ENCODE measurements around the gene PALD1. TPM values are rescaled to one million over a fixed set of nuclear protein-coding genes. Genes with fewer than 3 reads are reported as not detected.

The PALD1 gene
- total RNA-seq, 1 experiment from 2014 or later, result 33.1 TPM

- BruUV-seq (replicated peaks), result no TSS peak
- Histone ChIP-seq H3K36me3 (ENCODE audit: control insufficient read depth in 1 of 2, insufficient read depth in 2 of 2, low read length in 2 of 2) (no peaks in the 10 kb centered on the region; a peak in 1 of 4 replicates), H3K27ac (ENCODE audit: low read depth, low read length) (no peak overlapping the region), H3K9me2 (ENCODE audit: insufficient read depth) (no peaks in the 10 kb centered on the region), H3K79me2 (ENCODE audit: insufficient read depth, low read length) (peaks cover 89% of the 10 kb centered on the region), H3K9me3 (ENCODE audit: control insufficient read depth in 1 of 2, insufficient read depth in 1 of 2, low read depth in 1 of 2, low read length in 2 of 2) (no peaks in the 10 kb centered on the region), H2AFZ (ENCODE audit: low read depth, low read length, poor library complexity, severe bottlenecking) (no peak overlapping the region), H3K4me3 (replicated peaks in 1 of 2; ENCODE audit: low read depth in 1 of 2, low read length in 2 of 2) (no peak overlapping the region), H3K9ac (ENCODE audit: low read length) (no peak overlapping the region), H3K4me2 (ENCODE audit: low read length) (no peak overlapping the region), H4K20me1 (ENCODE audit: insufficient read depth) (no peaks in the 10 kb centered on the region), H3K4me1 (ENCODE audit: control insufficient read depth in 1 of 2, insufficient read depth in 2 of 2, low read length in 2 of 2) (no peaks in the 10 kb centered on the region), H3K27me3 (ENCODE audit: insufficient read depth, low read length) (no peaks in the 10 kb centered on the region)
- ChIA-PET CTCF (interaction anchor here (1.4 kb wide), 1 partner anchor 278 kb away, joined by 3 read pairs; no protein-coding TSS in a partner anchor), POLR2A (no interaction called here), RAD21 (ENCODE audit: low non-redundant PET in 1 of 2, low total read pairs in 2 of 2, uncharacterized antibody in 2 of 2, unreplicated experiment in 2 of 2) (no interaction called here)
- no peak for ATAC-seq
- DNase-seq (ENCODE audit: low read depth, low spot score), result no peak
- TF ChIP-seq JUND (IDR thresholded peaks at IDR 0.05), result no peak
- no peak for TF ChIP-seq ZFX (IDR thresholded peaks at IDR 0.05)
- no peak for TF ChIP-seq REST (IDR thresholded peaks at IDR 0.05; ENCODE audit: low read depth)
- no peak for TF ChIP-seq CTCF (IDR thresholded peaks at IDR 0.05 in 2 of 3, conservative IDR thresholded peaks at IDR 0.05 in 1 of 3; ENCODE audit: borderline replicate concordance in 1 of 3, insufficient read depth in 1 of 3, low read depth in 2 of 3, low read length in 2 of 3)
- TF ChIP-seq ZNF274 (IDR thresholded peaks at IDR 0.05; ENCODE audit: low read depth, low read length), result no peak
- no peak for TF ChIP-seq YY1 (IDR thresholded peaks at IDR 0.05; ENCODE audit: extremely low read depth, insufficient replicate concordance, low read depth, low read length)
- no peak for TF ChIP-seq CBX3 (IDR thresholded peaks at IDR 0.05; ENCODE audit: low read depth)
- TF ChIP-seq SRF (IDR thresholded peaks at IDR 0.05; ENCODE audit: low read depth), result no peak
- no peak for TF ChIP-seq CEBPB (IDR thresholded peaks at IDR 0.05; ENCODE audit: low read depth)
- TF ChIP-seq RAD21 (IDR thresholded peaks at IDR 0.05; ENCODE audit: low read depth), result no peak
- TF ChIP-seq SP1 (IDR thresholded peaks at IDR 0.05; ENCODE audit: low read depth), result no peak
- no peak for TF ChIP-seq EGR1 (IDR thresholded peaks at IDR 0.05; ENCODE audit: low read depth)
- no peak for TF ChIP-seq TCF7L2 (IDR thresholded peaks at IDR 0.05; ENCODE audit: borderline replicate concordance, extremely low read depth, insufficient read depth, insufficient read length)
- no peak for TF ChIP-seq ATF3 (IDR thresholded peaks at IDR 0.05)
- no peak for TF ChIP-seq POLR2A (IDR thresholded peaks at IDR 0.05; ENCODE audit: borderline replicate concordance, extremely low read depth, insufficient read depth, insufficient read length)
- TF ChIP-seq POLR2AphosphoS5 (IDR thresholded peaks at IDR 0.05; ENCODE audit: low read depth, low read length), result no peak
- no peak for TF ChIP-seq MAX (IDR thresholded peaks at IDR 0.05)
- TF ChIP-seq FOSL1 (IDR thresholded peaks at IDR 0.05; ENCODE audit: low read depth), result no peak
- intact Hi-C loops (cut with micrococcal nuclease), result no loop called here
Measured at GRCh38 chr10:70498970-70499835, 20.6 kb downstream of the PALD1 start.

All from HCT116 (cell line).